ENCODE data around the gene MLF1. TPM values are rescaled to one million over a fixed set of nuclear protein-coding genes. Genes with fewer than 3 reads are reported as not detected.
A peak's percentile ranks its signal among the peaks of the same experiment; 100 is the strongest.

The MLF1 gene
- total RNA-seq, 2 donors from 2014 or later: 1.9 to 3.1 TPM

DNA sequence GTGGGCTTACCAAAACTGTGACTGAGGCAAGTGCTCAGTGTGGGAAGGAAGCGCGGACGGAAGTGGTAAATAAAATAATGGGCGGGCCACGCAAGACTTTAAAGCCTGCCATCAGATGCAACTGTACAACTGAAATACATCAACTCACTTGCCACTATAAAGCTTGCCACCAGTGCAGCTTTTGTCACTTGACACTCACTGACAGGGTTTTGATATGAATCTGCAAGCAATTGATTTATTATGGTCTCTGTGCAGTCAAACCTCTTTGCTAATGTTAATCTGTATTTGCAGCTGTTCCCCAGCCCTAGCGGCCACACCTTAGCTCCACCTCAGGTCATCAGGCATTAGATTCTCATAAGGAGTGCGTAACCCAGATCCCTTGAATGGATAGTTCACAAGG lies 71.0 kb downstream of the MLF1 start:
- H3K27ac Mint-ChIP-seq: peak overlapping the region; percentile 58
- H3K9me3 Mint-ChIP-seq: no peaks in the 10 kb centered on the region
- peak overlapping the region; percentile 57 for H3K4me3 Mint-ChIP-seq
- ATAC-seq (replicated peaks): peak; percentile 10
- H3K4me1 Mint-ChIP-seq: peaks cover 18% of the 10 kb centered on the region
- H3K36me3 Mint-ChIP-seq (ENCODE audit: low read depth): peaks cover 13% of the 10 kb centered on the region
- H3K27me3 Mint-ChIP-seq: no peaks in the 10 kb centered on the region

DNA sequence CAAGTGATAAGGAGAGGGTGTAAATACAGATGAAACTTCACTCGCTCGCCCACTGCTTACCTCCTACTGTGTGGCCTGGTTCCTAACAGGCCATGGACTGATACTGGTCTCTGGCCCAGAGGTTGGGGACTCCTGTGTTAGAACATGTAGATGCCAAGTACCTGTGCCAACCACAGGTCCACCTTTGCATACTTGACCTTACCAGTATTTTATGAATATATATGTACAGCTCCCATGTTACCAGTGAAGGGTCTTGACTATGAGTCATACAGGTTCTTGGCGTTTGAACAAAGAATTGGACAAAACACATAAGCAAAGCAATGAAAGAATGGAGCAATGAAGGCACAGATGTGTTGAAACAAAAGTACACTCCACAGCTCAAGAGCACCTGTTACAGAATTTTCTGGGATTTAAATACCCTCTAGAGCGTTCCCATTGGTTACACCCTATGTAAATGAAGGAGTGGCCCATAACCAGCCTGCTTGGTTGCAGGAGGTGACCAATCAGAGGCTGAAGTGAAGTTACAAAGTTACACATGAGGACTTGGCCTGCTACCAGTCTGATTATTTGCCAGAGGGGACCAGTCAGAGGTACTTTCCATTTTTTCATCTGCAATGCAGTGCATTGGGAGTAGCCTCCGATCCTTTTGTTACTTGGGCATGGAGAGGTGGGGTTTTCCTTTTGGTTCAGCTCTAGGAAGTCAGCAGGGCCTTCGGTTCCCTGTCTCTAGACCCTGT lies 71.6 kb downstream of the MLF1 start:
- H3K36me3 Mint-ChIP-seq (ENCODE audit: low read depth): peaks cover 20% of the 10 kb centered on the region
- H3K27me3 Mint-ChIP-seq: no peaks in the 10 kb centered on the region
- ATAC-seq (replicated peaks): no peak
- H3K4me1 Mint-ChIP-seq: peaks cover 19% of the 10 kb centered on the region
- H3K9me3 Mint-ChIP-seq: no peaks in the 10 kb centered on the region
- H3K4me3 Mint-ChIP-seq: peak overlapping the region; percentile 57
- H3K27ac Mint-ChIP-seq: peak overlapping the region; percentile 58

DNA sequence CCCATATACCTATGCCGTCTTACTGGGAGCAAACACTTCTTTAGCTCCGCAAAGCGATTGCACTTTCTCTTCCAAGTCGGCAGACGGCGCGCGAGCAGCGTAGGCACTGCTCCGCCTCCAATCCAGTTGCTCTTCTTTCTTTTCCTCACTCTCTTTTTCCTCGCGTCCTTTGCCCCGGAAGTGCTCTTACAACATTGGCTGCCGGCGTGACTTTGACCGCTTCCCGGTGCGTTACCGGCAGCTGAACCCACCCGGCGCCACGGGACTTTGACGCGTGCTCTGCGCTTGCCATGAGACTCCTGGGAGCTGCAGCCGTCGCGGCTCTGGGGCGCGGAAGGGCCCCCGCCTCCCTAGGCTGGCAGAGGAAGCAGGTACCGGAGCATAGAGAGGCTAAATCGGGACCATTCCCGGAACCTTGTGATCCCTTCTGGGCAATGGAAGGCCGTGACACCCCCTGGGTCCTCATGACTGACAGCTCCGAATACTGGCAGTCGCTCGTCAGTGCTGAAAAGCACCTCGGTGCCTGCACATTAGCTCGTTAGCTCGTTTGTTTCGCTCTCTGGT lies 73.4 kb downstream of the MLF1 start, which contains the start of gene GFM1:
TSS of gene GFM1 (plus strand) at position 183 of the 564 bp plus-strand sequence. CDS start at position 291, 108 bp downstream.
- Mint-ChIP-seq H3K9me3 (no peaks in the 10 kb centered on the region), H3K27ac (peak within 1 kb of the TSS; percentile 91), H3K4me1 (peaks cover 24% of the 10 kb centered on the region), H3K36me3 (ENCODE audit: low read depth) (peaks cover 38% of the 10 kb centered on the region), H3K27me3 (no peaks in the 10 kb centered on the region), H3K4me3 (peak within 1 kb of the TSS; percentile 93)
- peak; percentile 96 for ATAC-seq (replicated peaks)

DNA sequence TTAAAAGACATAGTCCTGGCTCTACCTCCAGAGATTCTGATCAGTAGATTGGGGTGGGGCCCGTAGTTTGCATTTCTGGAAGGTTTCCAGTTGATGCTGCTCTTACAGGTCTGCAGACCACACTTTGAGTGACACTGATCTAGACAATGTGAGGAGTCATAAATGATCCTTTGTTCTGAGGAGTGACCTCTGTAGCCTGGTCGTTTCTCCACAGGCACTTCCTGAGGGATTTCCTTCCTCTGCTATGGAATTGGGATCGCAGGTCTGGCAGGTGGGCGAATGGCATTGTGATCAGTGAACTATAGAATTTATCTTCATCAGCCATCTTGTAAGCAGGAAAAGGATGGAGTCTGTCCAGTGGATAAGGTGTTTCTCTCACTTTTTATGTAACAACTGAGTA lies 78.8 kb downstream of the MLF1 start:
- H3K27ac Mint-ChIP-seq: no peak overlapping the region
- ATAC-seq (replicated peaks): no peak
- no peaks in the 10 kb centered on the region for H3K27me3 Mint-ChIP-seq
- H3K36me3 Mint-ChIP-seq (ENCODE audit: low read depth): peaks cover 91% of the 10 kb centered on the region
- no peak overlapping the region for H3K4me3 Mint-ChIP-seq
- H3K9me3 Mint-ChIP-seq: no peaks in the 10 kb centered on the region
- peaks cover 15% of the 10 kb centered on the region for H3K4me1 Mint-ChIP-seq

DNA sequence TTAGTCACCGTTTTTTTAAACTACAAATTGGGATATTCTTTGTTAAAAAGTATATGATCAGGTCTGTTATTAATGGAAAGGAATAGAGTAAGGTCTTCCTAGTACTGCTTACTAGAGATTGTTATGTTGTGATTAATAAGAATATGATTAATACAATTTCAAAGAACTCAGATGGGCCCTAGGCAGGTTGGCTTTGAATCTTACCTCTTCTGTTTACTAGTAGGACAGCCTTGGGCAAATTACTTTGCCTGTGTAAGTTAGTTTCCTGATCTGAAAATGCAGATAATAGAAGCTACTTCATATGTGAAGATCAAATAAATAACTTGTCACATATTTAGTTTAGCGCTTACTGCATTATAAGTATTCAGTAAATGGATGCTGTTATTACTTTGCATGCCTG lies 80.2 kb downstream of the MLF1 start:
- no peak overlapping the region for H3K4me3 Mint-ChIP-seq
- no peaks in the 10 kb centered on the region for H3K27me3 Mint-ChIP-seq
- H3K27ac Mint-ChIP-seq: no peak overlapping the region
- H3K9me3 Mint-ChIP-seq: no peaks in the 10 kb centered on the region
- ATAC-seq (replicated peaks): no peak
- peaks cover 10% of the 10 kb centered on the region for H3K4me1 Mint-ChIP-seq
- H3K36me3 Mint-ChIP-seq (ENCODE audit: low read depth): peaks cover 98% of the 10 kb centered on the region

DNA sequence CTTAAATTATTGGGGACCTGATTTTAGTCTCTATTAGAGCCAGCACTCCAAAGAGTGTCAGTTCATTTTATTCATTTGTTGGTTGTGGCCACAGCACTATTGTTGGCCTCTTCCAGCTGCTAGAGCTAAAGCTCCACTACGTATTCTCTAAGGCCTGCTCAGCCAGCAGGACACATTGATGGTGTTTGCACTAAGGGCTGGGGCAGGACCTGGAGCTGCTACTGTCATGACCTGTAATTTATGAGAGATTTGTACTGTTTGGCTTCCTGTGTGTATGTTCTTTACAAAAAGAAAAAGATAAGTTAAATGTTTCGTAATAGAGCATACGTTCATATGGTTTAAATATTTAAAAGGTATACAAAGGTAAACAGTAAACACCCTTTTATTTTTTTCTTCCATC lies 81.5 kb downstream of the MLF1 start:
- H3K27me3 Mint-ChIP-seq: no peaks in the 10 kb centered on the region

More for the DNA sequence above, 81.5 kb downstream of the MLF1 start:
- H3K27ac Mint-ChIP-seq: no peak overlapping the region
- H3K36me3 Mint-ChIP-seq (ENCODE audit: low read depth): peaks cover 98% of the 10 kb centered on the region
- no peak overlapping the region for H3K4me3 Mint-ChIP-seq
- peaks cover 6% of the 10 kb centered on the region for H3K4me1 Mint-ChIP-seq
- no peaks in the 10 kb centered on the region for H3K9me3 Mint-ChIP-seq
- no peak for ATAC-seq (replicated peaks)

Other genes with a start within 250 kb of the MLF1 start
- 10 to 100 TPM; 40.6 to 69.1 TPM for gene GFM1, start 73.3 kb downstream of the MLF1 start, total RNA-seq
- gene LXN, start 101.5 kb downstream of the MLF1 start, total RNA-seq: 10 to 100 TPM; 11.9 to 14.9 TPM
- gene RARRES1, start 161.3 kb downstream of the MLF1 start, total RNA-seq: not detected
- gene MFSD1, start 230.9 kb downstream of the MLF1 start, total RNA-seq: 10 to 100 TPM; 14.8 to 28.3 TPM

Data from activated T-helper 17 cell treated with anti-CD3 and anti-CD28 coated beads, Interleukin-2, amount 50 U/mL, for 72 hours (primary cell).